CD4-positive, alpha-beta T cell treated with Interferon gamma for 1 hour (primary cell): ENCODE measurements around the gene STIMATE.

Experiments
- DNase-seq: peaks from one replicate; pipeline ENCODE4 v3.0.0-alpha.2; 2020

The STIMATE gene

GRCh38 chr3:52788890-52789745, 108.2 kb downstream of the STIMATE start:
- no peak for DNase-seq

- DNase-seq, result no peak
Observed at GRCh38 chr3:52787672-52788625, 109.4 kb downstream of the STIMATE start.

GRCh38 chr3:52787246-52787645, 110.1 kb downstream of the STIMATE start:
- DNase-seq, result no peak
